IMR-90 (cell line): ENCODE results near the gene SPIN1. TPM values are rescaled to one million over a fixed set of nuclear protein-coding genes. Genes with fewer than 3 reads are reported as not detected.
A peak's percentile ranks its signal among the peaks of the same experiment; 100 is the strongest.

ENCODE experiments used
- ATAC-seq: fragments of 200-7000 bp; cut with Tn5 transposase; 2 replicates; pipeline ENCODE4 v1.9.1; 2020; ENCODE audit warnings: low read depth, mild to moderate bottlenecking, moderate library complexity
- BruUV-seq: library from RNA; stranded (reverse); fragments of 400-500 nt; replicated peaks from 2 replicates; lab custom pipeline; 2021; lab: Mats Ljungman, UMichigan
- CTCF ChIA-PET: fragments of 300-600 bp; formaldehyde crosslinking; extraction: SDS; loops from one replicate; lab custom pipeline; 2021; ENCODE audit warnings: antibody characterized with exemption; lab: Yijun Ruan, JAX
- POLR2A ChIA-PET: fragments of 300-600 bp; sonication (Branson Sonifier 250); formaldehyde crosslinking; loops from one replicate; lab custom pipeline; 2022; ENCODE audit warnings: antibody characterized with exemption; ENCODE audit not compliant: unreplicated experiment; lab: Charles Lee
- DNase-seq: peaks from one replicate; pipeline ENCODE4 v3.0.0; 2013
- H2AFZ ChIP-seq: replicated peaks from 2 replicates; pipeline ENCODE3; 2013; ENCODE audit warnings: low read length, mild to moderate bottlenecking; ENCODE audit not compliant: poor library complexity
- H2AK5ac ChIP-seq: 2 replicates; pipeline ENCODE4 v1.6.1; 2013; ENCODE audit warnings: low read depth, low read length, inconsistent platforms
- H2AK9ac ChIP-seq: replicated peaks from 2 replicates; pipeline ENCODE3; 2013; ENCODE audit warnings: mild to moderate bottlenecking, low read depth, low read length, moderate library complexity; ENCODE audit not compliant: poor library complexity
- H2BK120ac ChIP-seq: 2 replicates; pipeline ENCODE4 v1.6.1; 2013; ENCODE audit warnings: low read depth, low read length, inconsistent platforms
- H2BK15ac ChIP-seq: 3 replicates; pipeline ENCODE4 v1.6.1; 2013; ENCODE audit warnings: low read depth, low read length, inconsistent platforms
- H2BK20ac ChIP-seq: 2 replicates; pipeline ENCODE4 v1.6.1; 2013; ENCODE audit warnings: low read depth, mild to moderate bottlenecking, inconsistent platforms, low read length, moderate library complexity
- H2BK5ac ChIP-seq: 2 replicates; pipeline ENCODE4 v1.6.1; 2013; ENCODE audit warnings: mild to moderate bottlenecking, low read depth, low read length, inconsistent platforms; ENCODE audit not compliant: poor library complexity, severe bottlenecking
- H3K14ac ChIP-seq: replicated peaks from 2 replicates; pipeline ENCODE4 v1.6.1; 2013; ENCODE audit warnings: low read depth, low read length, inconsistent platforms
- H3K18ac ChIP-seq: 2 replicates; pipeline ENCODE4 v1.6.1; 2013; ENCODE audit warnings: low read depth, low read length, control low read depth
- H3K23ac ChIP-seq: 2 replicates; pipeline ENCODE4 v1.6.1; 2013; ENCODE audit warnings: low read depth, low read length, inconsistent platforms
- H3K27ac ChIP-seq: 2 replicates; pipeline ENCODE4 v1.5.1; 2013; ENCODE audit warnings: mild to moderate bottlenecking, control low read depth, low read length; ENCODE audit not compliant: insufficient read depth
- H3K27me3 ChIP-seq: 2 replicates; pipeline ENCODE4 v1.6.1; 2013; ENCODE audit warnings: low read length; ENCODE audit not compliant: control insufficient read depth, insufficient read depth
- H3K36me3 ChIP-seq: 2 replicates; pipeline ENCODE4 v1.6.1; 2013; ENCODE audit warnings: low read length, mixed read lengths; ENCODE audit not compliant: control insufficient read depth, insufficient read depth
- H3K4ac ChIP-seq: 2 replicates; pipeline ENCODE4 v1.6.1; 2013; ENCODE audit warnings: low read depth, low read length, inconsistent platforms
- H3K4me1 ChIP-seq: 2 replicates; pipeline ENCODE4 v1.6.1; 2013; ENCODE audit warnings: low read length, mixed read lengths; ENCODE audit not compliant: control insufficient read depth, insufficient read depth
- H3K4me2 ChIP-seq: 2 replicates; pipeline ENCODE4 v1.6.1; 2013; ENCODE audit warnings: low read depth, mild to moderate bottlenecking, control low read depth, low read length, moderate library complexity
- H3K4me3 ChIP-seq: 2 replicates; pipeline ENCODE4 v1.5.1; 2013; ENCODE audit warnings: low read depth, mild to moderate bottlenecking, control low read depth, low read length, moderate library complexity; ENCODE audit not compliant: insufficient read depth
- H3K56ac ChIP-seq: 2 replicates; pipeline ENCODE4 v1.6.1; 2013; ENCODE audit warnings: low read length, inconsistent platforms; ENCODE audit not compliant: insufficient read depth; ENCODE audit errors: extremely low read depth
- H3K79me1 ChIP-seq, 2 experiments: 2 replicates each; pipeline ENCODE4 v1.6.1; 2013; ENCODE audit warnings: low read length in 2 of 2, inconsistent platforms in 1 of 2, low read depth in 1 of 2
- H3K9ac ChIP-seq: 2 replicates; pipeline ENCODE4 v1.6.1; 2013; ENCODE audit warnings: low read depth, low read length, control low read depth
- H3K9me1 ChIP-seq: 2 replicates; pipeline ENCODE4 v1.6.1; 2013; ENCODE audit warnings: low read length, inconsistent platforms; ENCODE audit not compliant: insufficient read depth
- H3K9me3 ChIP-seq: 2 replicates; pipeline ENCODE4 v1.6.1; 2013; ENCODE audit warnings: low read length; ENCODE audit not compliant: control insufficient read depth, insufficient read depth
- H4K20me1 ChIP-seq: 2 replicates; pipeline ENCODE4 v1.6.1; 2013; ENCODE audit warnings: low read length, inconsistent platforms; ENCODE audit not compliant: insufficient read depth
- H4K5ac ChIP-seq: 2 replicates; pipeline ENCODE4 v1.6.1; 2013; ENCODE audit warnings: mild to moderate bottlenecking, low read depth, low read length, control low read depth
- H4K8ac ChIP-seq, 2 experiments: 2 replicates each; pipeline ENCODE4 v1.6.1; 2013; ENCODE audit warnings: low read depth in 2 of 2, low read length in 2 of 2, control low read depth in 1 of 2, inconsistent platforms in 1 of 2
- H4K91ac ChIP-seq: 2 replicates; pipeline ENCODE4 v1.6.1; 2013; ENCODE audit warnings: low read depth, low read length, inconsistent platforms; ENCODE audit not compliant: insufficient read depth
- MAFK ChIP-seq: IDR thresholded peaks from 2 replicates; pipeline ENCODE4 v1.6.1; 2012; ENCODE audit warnings: low read depth, low read length, improper control_type of control experiment
- RFX5 ChIP-seq: IDR thresholded peaks from 2 replicates; pipeline ENCODE4 v1.8.0; 2012; ENCODE audit warnings: low read depth, mild to moderate bottlenecking, low read length, moderate library complexity
- WGBS, 2 experiments: methylation state at CpG; one replicate each; pipeline versions ENCODE4 v1.1.5 to v1.1.7; 2013; ENCODE audit warnings: missing lambda C conversion rate in 2 of 2; ENCODE audit not compliant: insufficient read length in 1 of 2; ENCODE audit errors: extremely low coverage in 2 of 2; 5-methylcytosine and 5-hydroxymethylcytosine counted together
- dilution Hi-C: fragments of 300-500 bp; cut with HindIII; formaldehyde crosslinking; loops from one replicate; pipeline ENCODE4 v1.14.3; 2018; ENCODE audit warnings: low sequenced_read_pairs; ENCODE audit not compliant: unreplicated experiment
- in situ Hi-C: fragments of 300-500 bp; cut with MboI; formaldehyde crosslinking; loops from 3 replicates; pipeline ENCODE4 v1.14.3; 2019; ENCODE audit warnings: low sequenced_read_pairs, inconsistent platforms, mixed read lengths
- intact Hi-C: fragments of 100-400 bp; cut with micrococcal nuclease; formaldehyde crosslinking; loops from 2 replicates; pipeline ENCODE4 v1.10.0; 2022
- polyA plus RNA-seq, 3 experiments: library from polyadenylated mRNA; depleted of rRNA; stranded (reverse); fragments of >200 nt; gene quantifications; 2 replicates each; pipeline ENCODE4 v1.2.3, GENCODE V29; 2012; ENCODE audit warnings: low replicate concordance in 1 of 3
- total RNA-seq: library from RNA; depleted of rRNA; stranded (reverse); fragments of >200 nt; gene quantifications from 2 replicates; pipeline ENCODE4 v1.2.3, GENCODE V29; 2012

Gene SPIN1
- total and polyA plus RNA-seq, 2 of the 4 experiments (the other 2 are of a cell fraction): 63.3 to 141 TPM

DNA sequence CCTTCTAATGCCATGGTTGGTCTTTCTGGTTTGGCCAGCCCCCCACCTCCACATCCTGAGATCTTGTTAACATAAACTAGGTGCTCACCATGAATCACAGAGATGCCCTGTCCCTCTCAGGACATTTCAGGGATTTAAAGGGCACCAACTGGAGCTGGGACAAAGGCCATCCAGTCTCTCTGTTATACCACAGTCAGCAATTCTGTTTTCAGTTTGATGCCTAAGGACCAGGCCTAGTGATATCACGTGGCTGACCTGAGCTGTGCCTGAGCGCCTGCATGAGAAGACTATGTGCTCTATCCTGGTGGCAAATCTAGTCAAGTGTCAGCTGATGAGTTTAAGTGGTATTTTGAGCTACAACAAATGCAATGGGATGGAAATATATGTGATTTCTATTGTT lies 26.1 kb downstream of the SPIN1 start:
- no peak overlapping the region for H4K91ac ChIP-seq
- no peak overlapping the region for H3K4ac ChIP-seq
- in situ Hi-C loops: no loop called here
- H2AK5ac ChIP-seq: no peak overlapping the region
- H2BK15ac ChIP-seq: no peak overlapping the region
- no peak overlapping the region for H3K56ac ChIP-seq
- no peak overlapping the region for H4K8ac ChIP-seq
- intact Hi-C loops: no loop called here
- no peak for DNase-seq
- H4K20me1 ChIP-seq: peaks cover 22% of the 10 kb centered on the region
- H3K18ac ChIP-seq: no peak overlapping the region
- H3K4me1 ChIP-seq: no peaks in the 10 kb centered on the region
- TF ChIP-seq RFX5: no peak
- TF ChIP-seq MAFK: peak; percentile 57
- H3K14ac ChIP-seq: no peak overlapping the region
- no peak overlapping the region for H2AFZ ChIP-seq
- H3K9me1 ChIP-seq: no peaks in the 10 kb centered on the region
- no peaks in the 10 kb centered on the region for H3K27me3 ChIP-seq
- no peak for ATAC-seq
- H2BK5ac ChIP-seq: no peak overlapping the region
- no peak overlapping the region for H2BK120ac ChIP-seq
- no peak overlapping the region for H3K23ac ChIP-seq
- no TSS peak for BruUV-seq
- CTCF ChIA-PET: no interaction called here
- no peak overlapping the region for H3K9ac ChIP-seq
- POLR2A ChIA-PET: no interaction called here
- no peak overlapping the region for H2BK20ac ChIP-seq
- dilution Hi-C loops: no loop called here
- H3K4me2 ChIP-seq: no peak overlapping the region
- H3K36me3 ChIP-seq: peaks cover 10% of the 10 kb centered on the region
- WGBS, 2 experiments: 100% methylated on average over 2 of the region's 2 CpGs; no CpG with 5 or more reads in 1 of the 2 experiments
- peaks cover 6 to 50% of the 10 kb centered on the region in 2 experiments for H3K79me1 ChIP-seq
- no peak overlapping the region for H3K27ac ChIP-seq
- no peak overlapping the region for H3K4me3 ChIP-seq
- no peak overlapping the region for H4K5ac ChIP-seq
- H2AK9ac ChIP-seq: no peak overlapping the region
- peaks cover 10% of the 10 kb centered on the region for H3K9me3 ChIP-seq
